ENCODE results near the gene WHAMM.

DNA sequence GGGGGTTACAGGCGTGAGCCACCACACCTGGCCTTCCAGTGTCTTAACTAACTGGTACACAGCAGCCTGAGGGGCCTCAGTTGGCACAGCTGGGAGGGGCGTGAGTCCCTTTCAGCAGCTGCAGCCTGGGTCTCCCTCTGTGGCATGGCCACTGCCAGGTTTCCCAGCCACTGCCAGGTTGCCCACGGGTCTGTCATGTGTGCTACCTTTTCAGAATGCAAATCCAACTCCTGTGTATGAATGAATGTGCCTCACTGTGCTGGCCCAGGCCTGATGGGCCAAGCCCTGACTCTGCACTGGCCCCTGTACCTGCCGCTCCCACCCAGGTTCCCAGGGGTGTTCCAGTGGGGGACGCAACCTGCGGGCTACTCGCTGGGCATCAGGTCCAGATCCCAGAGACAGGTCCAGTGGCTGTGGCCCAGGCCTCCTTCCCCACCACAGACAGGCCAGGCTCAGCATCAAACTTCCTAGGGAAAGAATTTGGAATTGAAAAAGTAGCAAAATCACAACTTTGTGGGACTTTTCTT lies 26.0 kb downstream of the WHAMM start:
- TF ChIP-seq, protein P1, sequence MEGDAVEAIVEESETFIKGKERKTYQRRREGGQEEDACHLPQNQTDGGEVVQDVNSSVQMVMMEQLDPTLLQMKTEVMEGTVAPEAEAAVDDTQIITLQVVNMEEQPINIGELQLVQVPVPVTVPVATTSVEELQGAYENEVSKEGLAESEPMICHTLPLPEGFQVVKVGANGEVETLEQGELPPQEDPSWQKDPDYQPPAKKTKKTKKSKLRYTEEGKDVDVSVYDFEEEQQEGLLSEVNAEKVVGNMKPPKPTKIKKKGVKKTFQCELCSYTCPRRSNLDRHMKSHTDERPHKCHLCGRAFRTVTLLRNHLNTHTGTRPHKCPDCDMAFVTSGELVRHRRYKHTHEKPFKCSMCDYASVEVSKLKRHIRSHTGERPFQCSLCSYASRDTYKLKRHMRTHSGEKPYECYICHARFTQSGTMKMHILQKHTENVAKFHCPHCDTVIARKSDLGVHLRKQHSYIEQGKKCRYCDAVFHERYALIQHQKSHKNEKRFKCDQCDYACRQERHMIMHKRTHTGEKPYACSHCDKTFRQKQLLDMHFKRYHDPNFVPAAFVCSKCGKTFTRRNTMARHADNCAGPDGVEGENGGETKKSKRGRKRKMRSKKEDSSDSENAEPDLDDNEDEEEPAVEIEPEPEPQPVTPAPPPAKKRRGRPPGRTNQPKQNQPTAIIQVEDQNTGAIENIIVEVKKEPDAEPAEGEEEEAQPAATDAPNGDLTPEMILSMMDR (optimal IDR thresholded peaks at IDR 0.05 in 1 of 3, IDR thresholded peaks at IDR 0.05 in 1 of 3, conservative IDR thresholded peaks at IDR 0.05 in 1 of 3; ENCODE audit: extremely low read depth in 1 of 3, insufficient read depth in 2 of 3, low read length in 3 of 3), result no peak
- TF ChIP-seq EZH2 (IDR thresholded peaks at IDR 0.05; ENCODE audit: low read length), result no peak

Data from keratinocyte (primary cell).